Right lobe of liver (tissue), 4 donors: ENCODE data around the gene SEC16B.

Experiments used
- CTCF ChIP-seq, 4 donors: fragments of 200-600 bp in 3 of 4; fragments of 450-650 bp in 1 of 4; IDR thresholded peaks; one replicate each; pipeline versions ENCODE4 v1.5.1 to v1.8.0; 2016 to 2022; ENCODE audit warnings: antibody characterized with exemption in 4 of 4, mild to moderate bottlenecking in 2 of 4
- POLR2A ChIP-seq: fragments of 450-650 bp; IDR thresholded peaks from one replicate; pipeline ENCODE4 v1.6.1; 2017; ENCODE audit warnings: antibody characterized with exemption, mild to moderate bottlenecking
- donor health status: DM: no; HTN: no; CAD: no.
- donor health status: DM: no; HTN: no; CAD: no.
- donor health status: DM: no; HTN: yes; CAD: no.

- TF ChIP-seq CTCF (IDR thresholded peaks at IDR 0.05): no peak
- TF ChIP-seq POLR2A: no peak
Measured at GRCh38 chr1:177932123-177932522, 37.7 kb downstream of the SEC16B start.
